H9 (cell line): ENCODE data around the gene ZMIZ1. TPM values are rescaled to one million over a fixed set of nuclear protein-coding genes. Genes with fewer than 3 reads are reported as not detected.

Experiments
- DNase-seq: peaks from one replicate; pipeline ENCODE4 v3.0.0-alpha.2; 2017
- H2AFZ ChIP-seq: one replicate; pipeline ENCODE4 v1.6.1; 2013; ENCODE audit warnings: mild to moderate bottlenecking, low read length, control low read depth, moderate library complexity
- H2AK5ac ChIP-seq: 2 replicates; pipeline ENCODE4 v1.6.1; 2013; ENCODE audit warnings: low read length, control low read depth, mixed read lengths; ENCODE audit not compliant: insufficient read length
- H2BK120ac ChIP-seq: one replicate; pipeline ENCODE4 v1.6.1; 2013; ENCODE audit warnings: low read depth, mild to moderate bottlenecking, low read length, control low read depth, inconsistent platforms; ENCODE audit not compliant: poor library complexity, severe bottlenecking
- H2BK12ac ChIP-seq: 2 replicates; pipeline ENCODE4 v1.6.1; 2013; ENCODE audit warnings: low read length, control low read depth, mixed read lengths, low read depth; ENCODE audit not compliant: insufficient read length
- H2BK15ac ChIP-seq: 2 replicates; pipeline ENCODE4 v1.6.1; 2013; ENCODE audit warnings: low read depth, low read length, control low read depth
- H2BK20ac ChIP-seq: one replicate; pipeline ENCODE4 v1.6.1; 2013; ENCODE audit warnings: low read depth, mild to moderate bottlenecking, low read length, control low read depth, inconsistent platforms; ENCODE audit not compliant: poor library complexity, severe bottlenecking
- H2BK5ac ChIP-seq: 2 replicates; pipeline ENCODE4 v1.6.1; 2013; ENCODE audit warnings: low read length, control low read depth, mixed read lengths; ENCODE audit not compliant: insufficient read length
- H3K14ac ChIP-seq: 2 replicates; pipeline ENCODE4 v1.6.1; 2013; ENCODE audit warnings: low read length, control low read depth; ENCODE audit not compliant: insufficient read depth
- H3K18ac ChIP-seq: 2 replicates; pipeline ENCODE4 v1.6.1; 2013; ENCODE audit warnings: low read depth, mild to moderate bottlenecking, mixed read lengths, low read length, control low read depth; ENCODE audit not compliant: insufficient read length
- H3K23ac ChIP-seq: 2 replicates; pipeline ENCODE4 v1.6.1; 2013; ENCODE audit warnings: low read length, control low read depth, mixed read lengths, low read depth; ENCODE audit not compliant: insufficient read length
- H3K23me2 ChIP-seq: 2 replicates; pipeline ENCODE4 v1.6.1; 2013; ENCODE audit warnings: low read depth, mild to moderate bottlenecking, mixed read lengths, low read length, control low read depth; ENCODE audit not compliant: insufficient read length, poor library complexity, severe bottlenecking
- H3K27ac ChIP-seq: 2 replicates; pipeline ENCODE4 v1.5.1; 2013; ENCODE audit warnings: low read length, control low read depth, mixed read lengths, low read depth; ENCODE audit not compliant: insufficient read length
- H3K27me3 ChIP-seq: 2 replicates; pipeline ENCODE4 v1.6.1; 2013; ENCODE audit warnings: low read length, control low read depth, inconsistent platforms; ENCODE audit not compliant: insufficient read depth
- H3K4ac ChIP-seq: 2 replicates; pipeline ENCODE4 v1.6.1; 2013; ENCODE audit warnings: low read depth, mild to moderate bottlenecking, control low read depth, inconsistent platforms, low read length, moderate library complexity
- H3K4me1 ChIP-seq: 2 replicates; pipeline ENCODE4 v1.6.1; 2013; ENCODE audit warnings: low read length, control low read depth, inconsistent platforms; ENCODE audit not compliant: insufficient read depth
- H3K4me2 ChIP-seq: 2 replicates; pipeline ENCODE4 v1.6.1; 2013; ENCODE audit warnings: low read length, control low read depth, mixed read lengths; ENCODE audit not compliant: insufficient read length, insufficient read depth
- H3K56ac ChIP-seq: 2 replicates; pipeline ENCODE4 v1.6.1; 2013; ENCODE audit warnings: low read depth, mild to moderate bottlenecking, mixed read lengths, low read length, control low read depth; ENCODE audit not compliant: insufficient read length
- H3K79me1 ChIP-seq: 2 replicates; pipeline ENCODE4 v1.6.1; 2013; ENCODE audit warnings: low read depth, mild to moderate bottlenecking, moderate library complexity, low read length, control low read depth, inconsistent platforms; ENCODE audit not compliant: insufficient read depth, poor library complexity, severe bottlenecking
- H3K79me2 ChIP-seq: 2 replicates; pipeline ENCODE4 v1.6.1; 2013; ENCODE audit warnings: low read length, control low read depth, inconsistent platforms; ENCODE audit not compliant: insufficient read depth
- H3K9ac ChIP-seq: 2 replicates; pipeline ENCODE4 v1.6.1; 2013; ENCODE audit warnings: low read length, control low read depth, mixed read lengths; ENCODE audit not compliant: insufficient read length; ENCODE audit errors: extremely low read depth
- H3K9me3 ChIP-seq: one replicate; pipeline ENCODE4 v1.6.1; 2013; ENCODE audit warnings: low read depth, low read length, inconsistent platforms; ENCODE audit not compliant: control insufficient read depth
- H3T11ph ChIP-seq: one replicate; pipeline ENCODE4 v1.6.1; 2013; ENCODE audit warnings: mild to moderate bottlenecking, low read length, control low read depth, inconsistent platforms
- H4K20me1 ChIP-seq: one replicate; pipeline ENCODE4 v1.6.1; 2013; ENCODE audit not compliant: control insufficient read depth, insufficient read length, insufficient read depth
- H4K5ac ChIP-seq: 2 replicates; pipeline ENCODE4 v1.6.1; 2013; ENCODE audit warnings: low read depth, mild to moderate bottlenecking, mixed read lengths, low read length, control low read depth; ENCODE audit not compliant: insufficient read length
- H4K8ac ChIP-seq: replicated peaks from 2 replicates; pipeline ENCODE4 v1.6.1; 2013; ENCODE audit warnings: low read length, control low read depth, mixed read lengths, low read depth; ENCODE audit not compliant: insufficient read length
- H4K91ac ChIP-seq: 2 replicates; pipeline ENCODE4 v1.6.1; 2013; ENCODE audit warnings: low read depth, mild to moderate bottlenecking, moderate library complexity, mixed read lengths, low read length, control low read depth; ENCODE audit not compliant: insufficient read length
- H3K27ac Mint-ChIP-seq, 3 experiments: 2 replicates in 2 of 3; 3 replicates in 1 of 3; pipeline ENCODE4 v1.8.0; 2020 to 2021; ENCODE audit warnings: mixed read lengths in 3 of 3, mild to moderate bottlenecking in 1 of 3, moderate library complexity in 1 of 3
- H3K27me3 Mint-ChIP-seq: 2 replicates; pipeline ENCODE4 v1.8.0; 2021; ENCODE audit warnings: low read depth, mild to moderate bottlenecking, moderate library complexity, mixed read lengths
- H3K36me3 Mint-ChIP-seq, 3 experiments: 2 replicates in 2 of 3; 3 replicates in 1 of 3; pipeline ENCODE4 v1.8.0; 2020 to 2021; ENCODE audit warnings: low read depth in 3 of 3, mixed read lengths in 3 of 3; ENCODE audit not compliant: insufficient read depth in 1 of 3
- H3K4me1 Mint-ChIP-seq, 2 experiments: 2 replicates each; pipeline ENCODE4 v1.8.0; 2020; ENCODE audit warnings: mixed read lengths in 2 of 2
- H3K4me3 Mint-ChIP-seq, 2 experiments: 2 replicates in 1 of 2; 3 replicates in 1 of 2; pipeline ENCODE4 v1.8.0; 2020 to 2021; ENCODE audit warnings: mild to moderate bottlenecking in 2 of 2, mixed read lengths in 2 of 2, moderate library complexity in 1 of 2
- H3K9me3 Mint-ChIP-seq, 2 experiments: 2 replicates in 1 of 2; 3 replicates in 1 of 2; pipeline ENCODE4 v1.8.0; 2020; ENCODE audit warnings: mild to moderate bottlenecking in 2 of 2, mixed read lengths in 2 of 2, moderate library complexity in 1 of 2
- CTCF ChIP-seq: fragments of 200-600 bp; sonication (generic); conservative IDR thresholded peaks from 3 replicates; pipeline ENCODE4 v1.8.0; 2021; ENCODE audit warnings: antibody characterized with exemption, mild to moderate bottlenecking
- WGBS: extraction: QIAGEN DNeasy Blood & Tissue Kit; methylation state at CpG from one replicate; pipeline ENCODE4 v1.1.7; 2013; ENCODE audit warnings: missing lambda C conversion rate, low lambda C conversion rate, mixed read lengths; ENCODE audit not compliant: insufficient read length; ENCODE audit errors: extremely low coverage; 5-methylcytosine and 5-hydroxymethylcytosine counted together
- total RNA-seq: library from RNA; stranded (reverse); gene quantifications from 2 replicates; pipeline ENCODE4 v1.2.1, GENCODE V29; 2021

Gene ZMIZ1
- total RNA-seq, 1 experiment from 2014 or later, result 36.9 TPM

- DNase-seq, result no peak
Measured at GRCh38 chr10:79063661-79064492, 4.9 kb upstream of the ZMIZ1 start.

More at GRCh38 chr10:79063661-79064492, 4.9 kb upstream of the ZMIZ1 start:
- peaks cover 7% of the 10 kb centered on the region; the same call in 1 of the 2 replicates for H3K4me1 ChIP-seq
- H3K14ac ChIP-seq, result no peak overlapping the region
- no peak overlapping the region for H2BK120ac ChIP-seq
- Mint-ChIP-seq H3K27ac (no peak overlapping the region), H3K4me1 (peaks cover 14 to 30% of the 10 kb centered on the region in 2 experiments), H3K36me3 (no peaks in the 10 kb centered on the region), H3K9me3 (no peaks in the 10 kb centered on the region), H3K4me3 (no peak overlapping the region), H3K27me3 (peaks cover 46% of the 10 kb centered on the region)
- no peak for TF ChIP-seq CTCF
- no peak overlapping the region for H3K23ac ChIP-seq
- no peak overlapping the region for H2BK12ac ChIP-seq
- no peaks in the 10 kb centered on the region for H3K9me3 ChIP-seq
- H3K27ac ChIP-seq, result no peak overlapping the region
- no peak overlapping the region for H2AFZ ChIP-seq
- H3T11ph ChIP-seq, result no peak overlapping the region
- no peak overlapping the region for H3K18ac ChIP-seq
- H4K8ac ChIP-seq, result no peak overlapping the region
- H3K4ac ChIP-seq, result no peak overlapping the region
- no peaks in the 10 kb centered on the region; the same call in 1 of the 2 replicates for H3K27me3 ChIP-seq
- H3K23me2 ChIP-seq, result peaks cover 14% of the 10 kb centered on the region
- H3K79me1 ChIP-seq, result no peaks in the 10 kb centered on the region
- H4K20me1 ChIP-seq, result no peaks in the 10 kb centered on the region
- H2AK5ac ChIP-seq, result no peak overlapping the region
- no peak overlapping the region for H4K91ac ChIP-seq
- H2BK15ac ChIP-seq, result no peak overlapping the region
- no peak overlapping the region for H4K5ac ChIP-seq
- no peak overlapping the region for H3K56ac ChIP-seq
- no peak overlapping the region for H2BK20ac ChIP-seq
- no peak overlapping the region for H3K4me2 ChIP-seq
- H3K9ac ChIP-seq, result no peak overlapping the region
- no CpG with 5 or more reads among the region's 8 CpGs for WGBS
- H2BK5ac ChIP-seq, result no peak overlapping the region
- H3K79me2 ChIP-seq, result no peaks in the 10 kb centered on the region
